ENCODE results near the gene C3orf22.

DNA sequence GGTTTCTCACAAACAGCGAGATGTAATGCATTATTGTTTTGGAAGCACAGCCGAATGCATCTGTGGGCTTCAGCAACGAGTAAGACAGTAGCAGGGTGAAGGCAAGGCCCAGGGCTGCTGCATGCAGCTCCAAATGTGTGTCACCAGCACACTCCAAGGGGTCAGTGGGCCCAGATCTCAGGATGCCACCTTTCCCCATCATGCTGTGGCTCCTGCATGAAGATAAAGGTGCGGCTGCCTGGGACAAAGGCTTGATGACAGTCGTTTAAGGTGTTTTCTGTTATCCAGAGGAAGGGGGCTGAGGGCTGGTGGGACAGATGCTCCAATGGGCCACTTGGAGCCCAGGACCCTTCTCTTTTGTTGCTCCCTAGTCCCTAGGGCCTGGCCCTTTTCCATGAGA is 13.2 kb downstream of the C3orf22 start:
- TF ChIP-seq EZH2 (optimal IDR thresholded peaks at IDR 0.05; ENCODE audit: low read depth, low read length), result no peak
- no peak for TF ChIP-seq EZH2phosphoT487 (IDR thresholded peaks at IDR 0.05; ENCODE audit: low read length)
- TF ChIP-seq, protein P1, sequence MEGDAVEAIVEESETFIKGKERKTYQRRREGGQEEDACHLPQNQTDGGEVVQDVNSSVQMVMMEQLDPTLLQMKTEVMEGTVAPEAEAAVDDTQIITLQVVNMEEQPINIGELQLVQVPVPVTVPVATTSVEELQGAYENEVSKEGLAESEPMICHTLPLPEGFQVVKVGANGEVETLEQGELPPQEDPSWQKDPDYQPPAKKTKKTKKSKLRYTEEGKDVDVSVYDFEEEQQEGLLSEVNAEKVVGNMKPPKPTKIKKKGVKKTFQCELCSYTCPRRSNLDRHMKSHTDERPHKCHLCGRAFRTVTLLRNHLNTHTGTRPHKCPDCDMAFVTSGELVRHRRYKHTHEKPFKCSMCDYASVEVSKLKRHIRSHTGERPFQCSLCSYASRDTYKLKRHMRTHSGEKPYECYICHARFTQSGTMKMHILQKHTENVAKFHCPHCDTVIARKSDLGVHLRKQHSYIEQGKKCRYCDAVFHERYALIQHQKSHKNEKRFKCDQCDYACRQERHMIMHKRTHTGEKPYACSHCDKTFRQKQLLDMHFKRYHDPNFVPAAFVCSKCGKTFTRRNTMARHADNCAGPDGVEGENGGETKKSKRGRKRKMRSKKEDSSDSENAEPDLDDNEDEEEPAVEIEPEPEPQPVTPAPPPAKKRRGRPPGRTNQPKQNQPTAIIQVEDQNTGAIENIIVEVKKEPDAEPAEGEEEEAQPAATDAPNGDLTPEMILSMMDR (IDR thresholded peaks at IDR 0.05; ENCODE audit: low read length), result no peak
